ENCODE data around the gene CLEC16A.
A peak's percentile ranks its signal among the peaks of the same experiment; 100 is the strongest.

CLEC16A gene

GRCh38 chr16:10969615-10970014 lies 25.3 kb downstream of the CLEC16A start:
- no peaks in the 10 kb centered on the region for H3K27me3 Mint-ChIP-seq
- peaks cover 17% of the 10 kb centered on the region for H3K36me3 Mint-ChIP-seq (ENCODE audit: insufficient read depth)
- no peaks in the 10 kb centered on the region for H3K9me3 Mint-ChIP-seq
- H3K4me1 Mint-ChIP-seq (ENCODE audit: low read depth in 2 of 2): peaks cover 5 to 8% of the 10 kb centered on the region in 2 donors
- no peak overlapping the region for H3K27ac Mint-ChIP-seq
- no peak for DNase-seq
- H3K4me3 Mint-ChIP-seq: no peak overlapping the region
- ATAC-seq (replicated peaks): no peak

GRCh38 chr16:10970065-10970464 lies 25.7 kb downstream of the CLEC16A start:
- H3K9me3 Mint-ChIP-seq: no peaks in the 10 kb centered on the region
- peaks cover 2 to 4% of the 10 kb centered on the region in 2 donors for H3K4me1 Mint-ChIP-seq (ENCODE audit: low read depth in 2 of 2)
- H3K27ac Mint-ChIP-seq: no peak overlapping the region
- DNase-seq (no peak), ATAC-seq (replicated peaks) (no peak)
- no peaks in the 10 kb centered on the region for H3K27me3 Mint-ChIP-seq
- H3K4me3 Mint-ChIP-seq: no peak overlapping the region
- H3K36me3 Mint-ChIP-seq (ENCODE audit: insufficient read depth): peaks cover 18% of the 10 kb centered on the region

GRCh38 chr16:10971560-10971961 lies 27.2 kb downstream of the CLEC16A start:
- Mint-ChIP-seq H3K36me3 (ENCODE audit: insufficient read depth) (peaks cover 24% of the 10 kb centered on the region), H3K27me3 (no peaks in the 10 kb centered on the region), H3K4me3 (no peak overlapping the region), H3K9me3 (no peaks in the 10 kb centered on the region), H3K27ac (no peak overlapping the region), H3K4me1 (ENCODE audit: low read depth in 2 of 2) (peaks cover 0 to 1% of the 10 kb centered on the region in 2 donors)
- DNase-seq (peak; percentile 22 to 37 (median 33)), ATAC-seq (replicated peaks) (no peak)

- Mint-ChIP-seq H3K27me3 (no peaks in the 10 kb centered on the region), H3K4me1 (ENCODE audit: low read depth in 2 of 2) (peaks cover 0 to 1% of the 10 kb centered on the region in 2 donors), H3K9me3 (no peaks in the 10 kb centered on the region), H3K4me3 (no peak overlapping the region), H3K27ac (no peak overlapping the region), H3K36me3 (ENCODE audit: insufficient read depth) (peaks cover 25% of the 10 kb centered on the region)
- DNase-seq (no peak), ATAC-seq (replicated peaks) (no peak)
These were observed 27.9 kb downstream of the CLEC16A start for GRCh38 chr16:10972108-10972818.

- no peak overlapping the region for H3K27ac Mint-ChIP-seq
- DNase-seq: no peak
- H3K4me1 Mint-ChIP-seq (ENCODE audit: low read depth in 2 of 2): peaks cover 0 to 4% of the 10 kb centered on the region in 2 donors
- H3K9me3 Mint-ChIP-seq: no peaks in the 10 kb centered on the region
- H3K27me3 Mint-ChIP-seq: no peaks in the 10 kb centered on the region
- H3K4me3 Mint-ChIP-seq: no peak overlapping the region
- no peak for ATAC-seq (replicated peaks)
- H3K36me3 Mint-ChIP-seq (ENCODE audit: insufficient read depth): peaks cover 31% of the 10 kb centered on the region
These were observed 28.6 kb downstream of the CLEC16A start for GRCh38 chr16:10972819-10973464.

- peaks cover 0 to 4% of the 10 kb centered on the region in 2 donors for H3K4me1 Mint-ChIP-seq (ENCODE audit: low read depth in 2 of 2)
- no peak overlapping the region for H3K4me3 Mint-ChIP-seq
- no peak for DNase-seq
These were observed 32.3 kb downstream of the CLEC16A start for GRCh38 chr16:10976634-10977033.

GRCh38 chr16:10978124-10978523 lies 33.8 kb downstream of the CLEC16A start:
- ATAC-seq (replicated peaks): no peak
- Mint-ChIP-seq H3K9me3 (no peaks in the 10 kb centered on the region), H3K4me3 (no peak overlapping the region), H3K27me3 (no peaks in the 10 kb centered on the region), H3K36me3 (ENCODE audit: insufficient read depth) (peaks cover 31% of the 10 kb centered on the region), H3K27ac (no peak overlapping the region), H3K4me1 (ENCODE audit: low read depth in 2 of 2) (peaks cover 0 to 14% of the 10 kb centered on the region in 2 donors)
- no peak for DNase-seq

More at GRCh38 chr16:10976634-10977033, 32.3 kb downstream of the CLEC16A start:
- no peaks in the 10 kb centered on the region for H3K9me3 Mint-ChIP-seq
- H3K27me3 Mint-ChIP-seq: no peaks in the 10 kb centered on the region
- peaks cover 36% of the 10 kb centered on the region for H3K36me3 Mint-ChIP-seq (ENCODE audit: insufficient read depth)
- no peak overlapping the region for H3K27ac Mint-ChIP-seq
- ATAC-seq (replicated peaks): no peak

GRCh38 chr16:10978871-10979446 lies 34.6 kb downstream of the CLEC16A start:
- DNase-seq (no peak), ATAC-seq (replicated peaks) (no peak)
- peaks cover 0 to 17% of the 10 kb centered on the region in 2 donors for H3K4me1 Mint-ChIP-seq (ENCODE audit: low read depth in 2 of 2)
- H3K36me3 Mint-ChIP-seq (ENCODE audit: insufficient read depth): peaks cover 29% of the 10 kb centered on the region
- no peak overlapping the region for H3K27ac Mint-ChIP-seq
- H3K27me3 Mint-ChIP-seq: no peaks in the 10 kb centered on the region
- no peaks in the 10 kb centered on the region for H3K9me3 Mint-ChIP-seq
- H3K4me3 Mint-ChIP-seq: no peak overlapping the region

- Mint-ChIP-seq H3K9me3 (no peaks in the 10 kb centered on the region), H3K4me3 (no peak overlapping the region), H3K27me3 (no peaks in the 10 kb centered on the region), H3K36me3 (ENCODE audit: insufficient read depth) (peaks cover 28% of the 10 kb centered on the region), H3K27ac (no peak overlapping the region), H3K4me1 (ENCODE audit: low read depth in 2 of 2) (peaks cover 0 to 17% of the 10 kb centered on the region in 2 donors)
- ATAC-seq (replicated peaks): no peak
- DNase-seq: no peak
These were observed 35.6 kb downstream of the CLEC16A start for GRCh38 chr16:10979717-10980601.

GRCh38 chr16:10980813-10981212 lies 36.4 kb downstream of the CLEC16A start:
- peaks cover 0 to 17% of the 10 kb centered on the region in 2 donors for H3K4me1 Mint-ChIP-seq (ENCODE audit: low read depth in 2 of 2)
- ATAC-seq (replicated peaks): no peak

GRCh38 chr16:10981697-10982216 lies 37.4 kb downstream of the CLEC16A start:
- no peaks in the 10 kb centered on the region for H3K27me3 Mint-ChIP-seq
- H3K27ac Mint-ChIP-seq: no peak overlapping the region
- ATAC-seq (replicated peaks) (peak; percentile 71), DNase-seq (no peak)
- no peak overlapping the region for H3K4me3 Mint-ChIP-seq
- no peaks in the 10 kb centered on the region for H3K9me3 Mint-ChIP-seq
- H3K36me3 Mint-ChIP-seq (ENCODE audit: insufficient read depth): peaks cover 25% of the 10 kb centered on the region
- H3K4me1 Mint-ChIP-seq (ENCODE audit: low read depth in 2 of 2): peaks cover 0 to 20% of the 10 kb centered on the region in 2 donors

More at GRCh38 chr16:10980813-10981212, 36.4 kb downstream of the CLEC16A start:
- Mint-ChIP-seq H3K9me3 (no peaks in the 10 kb centered on the region), H3K27me3 (no peaks in the 10 kb centered on the region), H3K36me3 (ENCODE audit: insufficient read depth) (peaks cover 22% of the 10 kb centered on the region), H3K4me3 (no peak overlapping the region), H3K27ac (no peak overlapping the region)
- DNase-seq: no peak

- DNase-seq: no peak
- Mint-ChIP-seq H3K27ac (no peak overlapping the region), H3K9me3 (no peaks in the 10 kb centered on the region), H3K4me3 (peak overlapping the region in 1 of 2 donors; percentile 19), H3K4me1 (ENCODE audit: low read depth in 2 of 2) (peaks cover 7 to 25% of the 10 kb centered on the region in 2 donors), H3K27me3 (no peaks in the 10 kb centered on the region), H3K36me3 (ENCODE audit: insufficient read depth) (peaks cover 20% of the 10 kb centered on the region)
- ATAC-seq (replicated peaks): no peak
These were observed 38.2 kb downstream of the CLEC16A start for GRCh38 chr16:10982465-10983150.

Measured in effector memory CD8-positive, alpha-beta T cell (primary cell).